PFSK-1 (cell line): Measurements from ENCODE around the gene RSRC1.

Experiments used
- FOXP2 ChIP-seq: optimal IDR thresholded peaks from 2 replicates; pipeline ENCODE3; 2011; ENCODE audit warnings: borderline replicate concordance, control low read depth, inconsistent platforms; ENCODE audit not compliant: insufficient read depth; ENCODE audit errors: extremely low read length, extremely low read depth
- POLR2AphosphoS5 ChIP-seq: IDR thresholded peaks from 2 replicates; pipeline ENCODE4 v1.6.1; 2012; ENCODE audit warnings: low read depth, mild to moderate bottlenecking, control low read depth, low read length, moderate library complexity
- SIN3A ChIP-seq: IDR thresholded peaks from 2 replicates; pipeline ENCODE4 v1.6.1; 2012; ENCODE audit warnings: mild to moderate bottlenecking, low read length, moderate library complexity, borderline replicate concordance; ENCODE audit not compliant: insufficient read depth
- TAF1 ChIP-seq: IDR thresholded peaks from 2 replicates; pipeline ENCODE4 v1.6.1; 2012; ENCODE audit warnings: low read length, control low read depth, borderline replicate concordance; ENCODE audit not compliant: insufficient read depth
- TF ChIP-seq, protein P1 (sequence below), 2 experiments: IDR thresholded peaks; 2 replicates each; pipeline versions ENCODE4 v1.6.1 to v1.8.0; 2011 to 2012; ENCODE audit warnings: low read depth in 2 of 2, low read length in 2 of 2, control low read depth in 1 of 2, inconsistent platforms in 1 of 2, mild to moderate bottlenecking in 1 of 2, moderate library complexity in 1 of 2; ENCODE audit not compliant: insufficient read depth in 1 of 2

Gene RSRC1

GRCh38 chr3:158574646-158575045, 464.8 kb downstream of the RSRC1 start:
- TF ChIP-seq POLR2AphosphoS5 (no peak), TAF1 (no peak), FOXP2 (no peak), SIN3A (no peak)
- TF ChIP-seq, protein P1, sequence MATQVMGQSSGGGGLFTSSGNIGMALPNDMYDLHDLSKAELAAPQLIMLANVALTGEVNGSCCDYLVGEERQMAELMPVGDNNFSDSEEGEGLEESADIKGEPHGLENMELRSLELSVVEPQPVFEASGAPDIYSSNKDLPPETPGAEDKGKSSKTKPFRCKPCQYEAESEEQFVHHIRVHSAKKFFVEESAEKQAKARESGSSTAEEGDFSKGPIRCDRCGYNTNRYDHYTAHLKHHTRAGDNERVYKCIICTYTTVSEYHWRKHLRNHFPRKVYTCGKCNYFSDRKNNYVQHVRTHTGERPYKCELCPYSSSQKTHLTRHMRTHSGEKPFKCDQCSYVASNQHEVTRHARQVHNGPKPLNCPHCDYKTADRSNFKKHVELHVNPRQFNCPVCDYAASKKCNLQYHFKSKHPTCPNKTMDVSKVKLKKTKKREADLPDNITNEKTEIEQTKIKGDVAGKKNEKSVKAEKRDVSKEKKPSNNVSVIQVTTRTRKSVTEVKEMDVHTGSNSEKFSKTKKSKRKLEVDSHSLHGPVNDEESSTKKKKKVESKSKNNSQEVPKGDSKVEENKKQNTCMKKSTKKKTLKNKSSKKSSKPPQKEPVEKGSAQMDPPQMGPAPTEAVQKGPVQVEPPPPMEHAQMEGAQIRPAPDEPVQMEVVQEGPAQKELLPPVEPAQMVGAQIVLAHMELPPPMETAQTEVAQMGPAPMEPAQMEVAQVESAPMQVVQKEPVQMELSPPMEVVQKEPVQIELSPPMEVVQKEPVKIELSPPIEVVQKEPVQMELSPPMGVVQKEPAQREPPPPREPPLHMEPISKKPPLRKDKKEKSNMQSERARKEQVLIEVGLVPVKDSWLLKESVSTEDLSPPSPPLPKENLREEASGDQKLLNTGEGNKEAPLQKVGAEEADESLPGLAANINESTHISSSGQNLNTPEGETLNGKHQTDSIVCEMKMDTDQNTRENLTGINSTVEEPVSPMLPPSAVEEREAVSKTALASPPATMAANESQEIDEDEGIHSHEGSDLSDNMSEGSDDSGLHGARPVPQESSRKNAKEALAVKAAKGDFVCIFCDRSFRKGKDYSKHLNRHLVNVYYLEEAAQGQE (IDR thresholded peaks at IDR 0.05; ENCODE audit: insufficient read depth in 1 of 2, low read depth in 2 of 2, low read length in 2 of 2), result no peak

DNA sequence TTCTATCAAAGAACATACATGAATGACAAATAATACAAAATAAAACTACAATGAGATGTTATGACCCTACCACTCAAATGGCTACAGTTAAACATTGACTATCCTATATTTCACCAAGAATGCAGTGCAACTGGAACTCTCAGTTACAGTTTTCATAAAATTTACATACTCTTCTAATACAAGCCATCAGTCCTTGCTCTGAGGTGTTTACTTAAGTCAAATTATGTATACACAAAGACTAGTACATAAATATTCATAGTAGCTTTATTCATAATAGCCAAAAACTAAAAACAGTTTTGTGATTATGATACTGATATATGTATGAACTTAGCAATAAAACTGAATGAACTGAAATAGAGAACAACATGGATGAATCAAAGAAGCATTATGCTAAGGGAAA, 480.3 kb downstream of the RSRC1 start:
- TF ChIP-seq SIN3A (no peak), POLR2AphosphoS5 (no peak), TAF1 (no peak), FOXP2 (no peak)
- TF ChIP-seq, protein P1 (IDR thresholded peaks at IDR 0.05; ENCODE audit: insufficient read depth in 1 of 2, low read depth in 2 of 2, low read length in 2 of 2), result no peak
